ENCODE measurements around the gene CLEC17A.
"Not testable (repeated sequence)": the region's sequence is repeated elsewhere in the genome, so short reads cannot be mapped to it uniquely, and the experiment has no call there.

- not testable (repeated sequence) for TF ChIP-seq POLR2A, CTCF (IDR thresholded peaks at IDR 0.05)
These were observed 6.5 kb downstream of the CLEC17A start for GRCh38 chr19:14589433-14589832.
